Measurements from ENCODE around the gene INTS3. TPM values are rescaled to one million over a fixed set of nuclear protein-coding genes. Genes with fewer than 3 reads are reported as not detected.

Gene INTS3
- total RNA-seq, 2 donors from 2014 or later, result 33.6 to 47.6 TPM

GRCh38 chr1:153803470-153804056, 75.7 kb downstream of the INTS3 start:
- Mint-ChIP-seq H3K27me3 (no peaks in the 10 kb centered on the region), H3K4me1 (peaks cover 28% of the 10 kb centered on the region), H3K36me3 (ENCODE audit: low read depth) (no peaks in the 10 kb centered on the region), H3K4me3 (no peak overlapping the region), H3K27ac (peak overlapping the region; percentile 96)
- H3K9me3 ChIP-seq (ENCODE audit: control insufficient read depth, low read length, poor library complexity, severe bottlenecking), result no peaks in the 10 kb centered on the region
- ATAC-seq (no peak), DNase-seq (no peak)

GRCh38 chr1:153804112-153804511, 76.3 kb downstream of the INTS3 start:
- H3K9me3 ChIP-seq (ENCODE audit: control insufficient read depth, low read length, poor library complexity, severe bottlenecking), result no peaks in the 10 kb centered on the region
- Mint-ChIP-seq H3K36me3 (ENCODE audit: low read depth) (no peaks in the 10 kb centered on the region), H3K4me1 (peaks cover 28% of the 10 kb centered on the region), H3K27me3 (no peaks in the 10 kb centered on the region), H3K4me3 (no peak overlapping the region), H3K27ac (peak overlapping the region; percentile 96)
- DNase-seq, result no peak
- no peak for ATAC-seq

- ATAC-seq (peak; percentile 97), DNase-seq (peak in 1 of 3 donors; percentile 39)
- peaks cover 28% of the 10 kb centered on the region for H3K4me1 Mint-ChIP-seq
- H3K4me3 Mint-ChIP-seq, result peak overlapping the region; percentile 57
- H3K27me3 Mint-ChIP-seq, result no peaks in the 10 kb centered on the region
- no peaks in the 10 kb centered on the region for H3K36me3 Mint-ChIP-seq (ENCODE audit: low read depth)
- H3K9me3 ChIP-seq (ENCODE audit: control insufficient read depth, low read length, poor library complexity, severe bottlenecking), result no peaks in the 10 kb centered on the region
- H3K27ac Mint-ChIP-seq, result peak overlapping the region; percentile 96
Observed at GRCh38 chr1:153805042-153805745, 77.3 kb downstream of the INTS3 start.

GRCh38 chr1:153805886-153806719, 78.3 kb downstream of the INTS3 start:
- Mint-ChIP-seq H3K4me3 (peak overlapping the region; percentile 57), H3K36me3 (ENCODE audit: low read depth) (no peaks in the 10 kb centered on the region), H3K27me3 (no peaks in the 10 kb centered on the region), H3K4me1 (peaks cover 25% of the 10 kb centered on the region), H3K27ac (peak overlapping the region; percentile 96)
- no peak for DNase-seq
- ATAC-seq, result no peak
- H3K9me3 ChIP-seq (ENCODE audit: control insufficient read depth, low read length, poor library complexity, severe bottlenecking), result no peaks in the 10 kb centered on the region

GRCh38 chr1:153816283-153816889, 88.5 kb downstream of the INTS3 start:
- Mint-ChIP-seq H3K27ac (no peak overlapping the region), H3K27me3 (no peaks in the 10 kb centered on the region), H3K36me3 (ENCODE audit: low read depth) (peaks cover 13% of the 10 kb centered on the region), H3K4me3 (no peak overlapping the region), H3K4me1 (peaks cover 3% of the 10 kb centered on the region)
- no peak for ATAC-seq
- no peak for DNase-seq
- no peaks in the 10 kb centered on the region for H3K9me3 ChIP-seq (ENCODE audit: control insufficient read depth, low read length, poor library complexity, severe bottlenecking)

- no peak for DNase-seq
- Mint-ChIP-seq H3K4me1 (peaks cover 3% of the 10 kb centered on the region), H3K27me3 (no peaks in the 10 kb centered on the region), H3K4me3 (no peak overlapping the region), H3K27ac (peak overlapping the region; percentile 21), H3K36me3 (ENCODE audit: low read depth) (peaks cover 11% of the 10 kb centered on the region)
- ATAC-seq, result no peak
- no peaks in the 10 kb centered on the region for H3K9me3 ChIP-seq (ENCODE audit: control insufficient read depth, low read length, poor library complexity, severe bottlenecking)
Observed at GRCh38 chr1:153818876-153819275, 91.0 kb downstream of the INTS3 start.

Other genes with a start within 250 kb of the INTS3 start
- gene S100A6, start 192.1 kb upstream of the INTS3 start, total RNA-seq, result 100 to 1,000 TPM; 303 to 331 TPM
- 1 to 10 TPM in 1 of 2 donors, not detected in 1; 1.1 TPM for gene S100A5, start 187.1 kb upstream of the INTS3 start, total RNA-seq
- 1,000 to 10,000 TPM in 1 of 2 donors, 100 to 1,000 TPM in 1; 935 to 1,018 TPM for gene S100A4, start 182.2 kb upstream of the INTS3 start, total RNA-seq
- not detected for gene S100A3, start 178.8 kb upstream of the INTS3 start, total RNA-seq
- gene S100A2, start 162.2 kb upstream of the INTS3 start, total RNA-seq, result under 1 TPM in 1 of 2 donors, not detected in 1; 0.52 TPM
- gene S100A16, start 114.9 kb upstream of the INTS3 start, total RNA-seq, result not detected
- not detected for gene S100A14, start 111.7 kb upstream of the INTS3 start, total RNA-seq
- gene S100A13, start 100.5 kb upstream of the INTS3 start, total RNA-seq, result 1 to 10 TPM; 3.1 to 4.6 TPM
- gene S100A1, start 99.6 kb upstream of the INTS3 start, total RNA-seq, result not detected
- gene CHTOP, start 94.0 kb upstream of the INTS3 start, total RNA-seq, result 10 to 100 TPM; 82.0 to 82.4 TPM
- 10 to 100 TPM; 17.6 to 18.2 TPM for gene SNAPIN, start 69.3 kb upstream of the INTS3 start, total RNA-seq
- 100 to 1,000 TPM; 136 to 142 TPM for gene ILF2, start 57.1 kb upstream of the INTS3 start, total RNA-seq
- gene NPR1, start 49.4 kb upstream of the INTS3 start, total RNA-seq, result not detected
- gene SLC27A3, start 47.4 kb downstream of the INTS3 start, total RNA-seq, result 10 to 100 TPM in 1 of 2 donors, 1 to 10 TPM in 1; 7.4 to 10.0 TPM
- gene GATAD2B, start 194.9 kb downstream of the INTS3 start, total RNA-seq, result 10 to 100 TPM; 63.3 to 72.9 TPM
- gene DENND4B, start 218.7 kb downstream of the INTS3 start, total RNA-seq, result 100 to 1,000 TPM; 120 to 157 TPM
- 100 to 1,000 TPM; 133 to 151 TPM for gene CRTC2, start 230.6 kb downstream of the INTS3 start, total RNA-seq
- 10 to 100 TPM; 14.1 to 16.4 TPM for gene SLC39A1, start 235.5 kb downstream of the INTS3 start, total RNA-seq
- 1 to 10 TPM; 4.5 to 6.0 TPM for gene CREB3L4, start 239.9 kb downstream of the INTS3 start, total RNA-seq
- gene JTB, start 249.6 kb downstream of the INTS3 start, total RNA-seq, result 10 to 100 TPM; 88.1 to 90.3 TPM